ENCODE data around the gene F13A1. TPM values are rescaled to one million over a fixed set of nuclear protein-coding genes. Genes with fewer than 3 reads are reported as not detected.
A peak's percentile ranks its signal among the peaks of the same experiment; 100 is the strongest.

Gene F13A1
- polyA plus RNA-seq, 2 of the 4 experiments (the other 2 are of a cell fraction), result not detected

DNA sequence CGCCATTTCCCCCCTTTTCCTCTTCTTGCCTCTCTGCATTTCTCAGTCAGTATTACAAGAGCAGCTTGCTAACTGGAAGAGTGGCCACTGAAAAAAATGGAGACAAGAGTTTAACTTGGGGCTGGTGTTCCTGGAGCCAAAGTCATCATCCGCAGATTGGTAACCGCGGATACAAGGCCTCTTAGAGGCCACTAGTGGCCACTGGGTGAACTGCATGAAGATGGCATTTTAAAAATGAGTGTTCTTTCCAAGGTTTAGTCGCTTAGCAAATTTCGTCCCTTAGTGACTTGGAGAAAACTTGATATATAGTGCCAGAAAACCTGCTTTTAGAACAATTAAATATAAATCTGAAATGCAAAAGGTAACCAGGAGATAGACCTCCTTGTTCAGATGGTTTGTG, 4.8 kb downstream of the F13A1 start:
- peak in 1 of 2 experiments; percentile 43; a peak in 1 of 6 replicates for ATAC-seq
- no peak overlapping the region for H3K4me2 ChIP-seq
- POLR2A ChIA-PET, result no interaction called here
- CTCF ChIA-PET, result interaction anchor here (1.2 kb wide), 1 partner anchor 13 kb away, joined by 3 read pairs; no protein-coding TSS in a partner anchor
- TF ChIP-seq KDM5A (IDR thresholded peaks at IDR 0.05) (no peak), RAD21 (conservative IDR thresholded peaks at IDR 0.05 in 1 of 2, IDR thresholded peaks at IDR 0.05 in 1 of 2) (peak; percentile 48 to 53; a peak in 4 of 5 replicates), MYC (IDR thresholded peaks at IDR 0.05; ENCODE audit: borderline replicate concordance, low read length) (no peak), SMC3 (IDR thresholded peaks at IDR 0.05) (0 out of 3 replicates have a peak, but pooled peaks have one; percentile 14), CTCF (IDR thresholded peaks at IDR 0.05) (peak; percentile 43; the same call in 2 of the 3 replicates)
- WGBS (ENCODE audit: missing lambda C conversion rate), result 10% methylated on average over 6 of the region's 6 CpGs
- H3K9me3 ChIP-seq, result no peaks in the 10 kb centered on the region
- no peaks in the 10 kb centered on the region for H3K4me1 ChIP-seq
- DNase-seq (ENCODE audit: low read depth in 1 of 2, low spot score in 1 of 2), result peak; percentile 6 to 40
- H3K4me3 ChIP-seq, result no peak overlapping the region
- no peak for FAIRE-seq
- H3K27ac ChIP-seq, result no peak overlapping the region

- no peak for DNase-seq (ENCODE audit: low read depth in 1 of 2, low spot score in 1 of 2)
- no peak overlapping the region for H3K4me3 ChIP-seq
- no peaks in the 10 kb centered on the region for H3K4me1 ChIP-seq
- H3K4me2 ChIP-seq, result no peak overlapping the region
- FAIRE-seq, result no peak
- ATAC-seq, result no peak
- H3K27ac ChIP-seq, result no peak overlapping the region
- CTCF ChIA-PET, result no interaction called here
- POLR2A ChIA-PET, result no interaction called here
- 89% methylated on average over 1 of the region's 1 CpG for WGBS (ENCODE audit: missing lambda C conversion rate)
- TF ChIP-seq PBX3 (IDR thresholded peaks at IDR 0.05) (no peak), MAFK (IDR thresholded peaks at IDR 0.05; ENCODE audit: partially characterized antibody) (no peak), CBX8 (IDR thresholded peaks at IDR 0.05) (no peak), CBX2 (IDR thresholded peaks at IDR 0.05; ENCODE audit: borderline replicate concordance, low read depth) (no peak), HOXA7 (CRISPR knock-in tag; IDR thresholded peaks at IDR 0.05) (no peak), PHF8 (IDR thresholded peaks at IDR 0.05; ENCODE audit: borderline replicate concordance, low read depth) (no peak), MYC (IDR thresholded peaks at IDR 0.05; ENCODE audit: borderline replicate concordance, low read length) (no peak), FOSL2 (IDR thresholded peaks at IDR 0.05) (no peak), FOSL2 (CRISPR knock-in tag; IDR thresholded peaks at IDR 0.05) (no peak), KDM5A (IDR thresholded peaks at IDR 0.05) (no peak), EHF (CRISPR knock-in tag; IDR thresholded peaks at IDR 0.05) (no peak), ZNF302 (CRISPR knock-in tag; IDR thresholded peaks at IDR 0.05) (no peak), HOXB13 (CRISPR knock-in tag; IDR thresholded peaks at IDR 0.05; ENCODE audit: low read depth) (no peak), HOXB5 (CRISPR knock-in tag; IDR thresholded peaks at IDR 0.05) (no peak), RARB (CRISPR knock-in tag; IDR thresholded peaks at IDR 0.05) (no peak)
- TF ChIP-seq, protein P1, sequence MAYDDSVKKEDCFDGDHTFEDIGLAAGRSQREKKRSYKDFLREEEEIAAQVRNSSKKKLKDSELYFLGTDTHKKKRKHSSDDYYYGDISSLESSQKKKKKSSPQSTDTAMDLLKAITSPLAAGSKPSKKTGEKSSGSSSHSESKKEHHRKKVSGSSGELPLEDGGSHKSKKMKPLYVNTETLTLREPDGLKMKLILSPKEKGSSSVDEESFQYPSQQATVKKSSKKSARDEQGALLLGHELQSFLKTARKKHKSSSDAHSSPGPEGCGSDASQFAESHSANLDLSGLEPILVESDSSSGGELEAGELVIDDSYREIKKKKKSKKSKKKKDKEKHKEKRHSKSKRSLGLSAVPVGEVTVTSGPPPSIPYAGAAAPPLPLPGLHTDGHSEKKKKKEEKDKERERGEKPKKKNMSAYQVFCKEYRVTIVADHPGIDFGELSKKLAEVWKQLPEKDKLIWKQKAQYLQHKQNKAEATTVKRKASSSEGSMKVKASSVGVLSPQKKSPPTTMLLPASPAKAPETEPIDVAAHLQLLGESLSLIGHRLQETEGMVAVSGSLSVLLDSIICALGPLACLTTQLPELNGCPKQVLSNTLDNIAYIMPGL (CRISPR knock-in tag; IDR thresholded peaks at IDR 0.05; ENCODE audit: borderline replicate concordance), result no peak
- TF ChIP-seq, protein P2, sequence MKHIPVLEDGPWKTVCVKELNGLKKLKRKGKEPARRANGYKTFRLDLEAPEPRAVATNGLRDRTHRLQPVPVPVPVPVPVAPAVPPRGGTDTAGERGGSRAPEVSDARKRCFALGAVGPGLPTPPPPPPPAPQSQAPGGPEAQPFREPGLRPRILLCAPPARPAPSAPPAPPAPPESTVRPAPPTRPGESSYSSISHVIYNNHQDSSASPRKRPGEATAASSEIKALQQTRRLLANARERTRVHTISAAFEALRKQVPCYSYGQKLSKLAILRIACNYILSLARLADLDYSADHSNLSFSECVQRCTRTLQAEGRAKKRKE (CRISPR knock-in tag; IDR thresholded peaks at IDR 0.05; ENCODE audit: low read depth), result no peak
- H3K9me3 ChIP-seq, result no peaks in the 10 kb centered on the region
Measured at GRCh38 chr6:6314596-6314995, 5.9 kb downstream of the F13A1 start.
